ENCODE results near the gene DGKG. TPM values are rescaled to one million over a fixed set of nuclear protein-coding genes. Genes with fewer than 3 reads are reported as not detected.

Gene DGKG
- total and polyA plus RNA-seq, 7 donors = 0.60 to 30.7 (median 6.1) TPM

- Histone ChIP-seq H3K27ac (no peak overlapping the region), H3K4me3 (no peak overlapping the region), H3K27me3 (no peaks in the 10 kb centered on the region), H3K9me3 (no peaks in the 10 kb centered on the region), H3K36me3 (peaks cover 0 to 19% (median 1%) of the 10 kb centered on the region in 4 donors), H3K4me1 (no peaks in the 10 kb centered on the region)
- no peak for DNase-seq
- TF ChIP-seq EP300 (IDR thresholded peaks at IDR 0.05) (no peak), CTCF (IDR thresholded peaks at IDR 0.05) (no peak), POLR2AphosphoS5 (IDR thresholded peaks at IDR 0.05) (no peak), POLR2A (IDR thresholded peaks at IDR 0.05) (no peak)
- 78 to 88% methylated on average over 7 of the region's 7 CpGs for WGBS, 2 donors
- intact Hi-C loops (cut with DNase I) = no loop called here
Measured at GRCh38 chr3:186319945-186320344, 42.1 kb downstream of the DGKG start.

GRCh38 chr3:186318135-186318534 lies 43.9 kb downstream of the DGKG start:
- no peaks in the 10 kb centered on the region for H3K9me3 ChIP-seq
- no peaks in the 10 kb centered on the region for H3K27me3 ChIP-seq
- H3K36me3 ChIP-seq = peaks cover 0 to 19% (median 1%) of the 10 kb centered on the region in 4 donors
- H3K27ac ChIP-seq = no peak overlapping the region
- TF ChIP-seq POLR2AphosphoS5 (IDR thresholded peaks at IDR 0.05) (no peak), POLR2A (IDR thresholded peaks at IDR 0.05) (no peak), CTCF (IDR thresholded peaks at IDR 0.05) (no peak), EP300 (IDR thresholded peaks at IDR 0.05) (no peak)
- intact Hi-C loops (cut with DNase I) = no loop called here
- H3K4me3 ChIP-seq = no peak overlapping the region
- no peak for DNase-seq
- 68 to 81% methylated on average over 4 of the region's 4 CpGs for WGBS, 2 donors
- H3K4me1 ChIP-seq = no peaks in the 10 kb centered on the region

GRCh38 chr3:186317478-186317877 lies 44.6 kb downstream of the DGKG start:
- Histone ChIP-seq H3K4me3 (no peak overlapping the region), H3K9me3 (no peaks in the 10 kb centered on the region), H3K27me3 (no peaks in the 10 kb centered on the region), H3K4me1 (no peaks in the 10 kb centered on the region), H3K36me3 (peaks cover 0 to 19% (median 1%) of the 10 kb centered on the region in 4 donors), H3K27ac (no peak overlapping the region)
- TF ChIP-seq POLR2A (IDR thresholded peaks at IDR 0.05) = no peak
- no peak for TF ChIP-seq POLR2AphosphoS5 (IDR thresholded peaks at IDR 0.05)
- no peak for TF ChIP-seq CTCF (IDR thresholded peaks at IDR 0.05)
- TF ChIP-seq EP300 (IDR thresholded peaks at IDR 0.05) = no peak
- WGBS, 2 donors = 87 to 88% methylated on average over 7 of the region's 7 CpGs
- no peak for DNase-seq
- intact Hi-C loops (cut with DNase I) = no loop called here

- Histone ChIP-seq H3K36me3 (peaks cover 0 to 19% (median 1%) of the 10 kb centered on the region in 4 donors), H3K4me3 (no peak overlapping the region), H3K9me3 (no peaks in the 10 kb centered on the region), H3K4me1 (no peaks in the 10 kb centered on the region), H3K27ac (no peak overlapping the region), H3K27me3 (no peaks in the 10 kb centered on the region)
- TF ChIP-seq POLR2AphosphoS5 (IDR thresholded peaks at IDR 0.05) (no peak), CTCF (IDR thresholded peaks at IDR 0.05) (no peak), EP300 (IDR thresholded peaks at IDR 0.05) (no peak), POLR2A (IDR thresholded peaks at IDR 0.05) (no peak)
- WGBS, 2 donors = 67 to 71% methylated on average over 9 of the region's 9 CpGs
- no peak for DNase-seq
- intact Hi-C loops (cut with DNase I) = no loop called here
Measured at GRCh38 chr3:186316666-186317260, 45.3 kb downstream of the DGKG start.
